GM19240 (cell line): ENCODE results near the gene IFRD2.
A peak's percentile ranks its signal among the peaks of the same experiment; 100 is the strongest.
"Not testable (repeated sequence)": the region's sequence is repeated elsewhere in the genome, so short reads cannot be mapped to it uniquely, and the experiment has no call there.

Experiments used
- DNase-seq: peaks from one replicate; pipeline ENCODE4 v3.0.0; 2011; ENCODE audit warnings: low spot score; ENCODE audit not compliant: insufficient read length

Gene IFRD2

DNA sequence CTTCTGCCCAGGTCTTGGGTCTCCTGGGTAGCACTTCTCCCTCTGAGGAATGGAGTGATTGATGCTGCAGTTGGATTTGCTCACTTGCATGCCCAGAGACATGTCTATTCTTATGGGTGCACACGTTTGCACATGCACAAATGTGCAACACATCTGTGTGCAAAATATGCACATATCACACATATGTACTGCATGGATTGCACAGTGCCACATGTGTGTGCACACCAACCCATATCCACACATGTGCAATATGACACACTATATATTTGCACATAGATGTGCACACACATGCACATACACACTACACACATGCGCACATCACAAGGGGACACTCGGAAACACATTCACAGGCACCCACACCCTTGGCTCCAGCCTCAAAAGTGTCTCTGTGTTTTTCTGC is 24.0 kb downstream of the IFRD2 start:
- DNase-seq = no peak

DNA sequence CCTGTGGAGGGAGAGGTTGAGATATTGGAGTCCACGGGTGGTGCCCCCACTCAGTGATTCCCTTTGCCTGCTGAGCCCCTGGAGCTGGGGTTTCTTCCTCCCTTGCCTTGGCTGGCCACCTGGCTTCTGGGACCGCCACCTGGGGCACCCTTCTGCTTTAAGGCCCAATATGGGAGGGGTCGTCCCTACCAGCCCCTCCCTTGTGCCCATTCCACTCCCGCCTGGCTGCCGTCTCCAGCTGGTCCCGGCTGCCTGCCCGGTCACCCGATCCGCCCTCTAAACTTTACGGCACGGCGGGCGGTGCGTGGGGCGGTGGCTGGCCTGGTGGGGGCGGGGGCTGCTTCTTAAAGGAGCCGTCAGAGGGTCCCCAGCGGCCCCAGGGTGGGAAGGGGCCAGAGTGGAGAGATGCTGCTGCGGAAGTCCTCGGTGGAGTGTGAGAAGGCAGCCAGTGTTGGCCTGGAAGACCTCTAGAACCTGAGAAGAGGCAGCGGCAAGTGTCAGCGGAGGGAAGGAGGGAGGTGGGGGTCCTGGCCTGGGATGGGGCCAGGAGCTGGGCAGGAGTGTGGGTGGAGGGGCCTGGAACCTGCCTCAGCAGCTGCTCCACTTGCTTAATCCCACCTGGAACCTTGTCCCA is 24.8 kb downstream of the IFRD2 start:
- DNase-seq = no peak

DNA sequence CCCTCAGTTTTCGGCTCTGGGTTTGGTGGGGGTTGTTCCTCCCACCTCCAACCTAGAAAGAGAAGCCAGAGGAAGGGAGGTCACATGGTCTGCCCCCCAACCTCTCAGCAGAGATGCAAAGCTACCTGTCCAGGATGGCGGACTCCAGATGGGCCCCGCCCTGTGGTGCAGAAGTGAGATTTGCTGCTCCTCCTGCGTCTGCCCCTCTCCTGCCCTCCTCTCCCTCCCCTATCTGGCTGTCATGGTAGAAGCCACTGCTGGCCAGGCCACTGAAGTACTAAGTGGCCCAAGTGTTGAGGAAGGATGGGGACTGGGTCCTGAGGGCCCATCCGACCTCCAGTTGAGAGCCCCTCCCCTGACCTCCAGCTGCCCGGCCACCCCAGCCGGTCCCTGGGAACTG is 25.4 kb downstream of the IFRD2 start:
- DNase-seq = no peak

DNA sequence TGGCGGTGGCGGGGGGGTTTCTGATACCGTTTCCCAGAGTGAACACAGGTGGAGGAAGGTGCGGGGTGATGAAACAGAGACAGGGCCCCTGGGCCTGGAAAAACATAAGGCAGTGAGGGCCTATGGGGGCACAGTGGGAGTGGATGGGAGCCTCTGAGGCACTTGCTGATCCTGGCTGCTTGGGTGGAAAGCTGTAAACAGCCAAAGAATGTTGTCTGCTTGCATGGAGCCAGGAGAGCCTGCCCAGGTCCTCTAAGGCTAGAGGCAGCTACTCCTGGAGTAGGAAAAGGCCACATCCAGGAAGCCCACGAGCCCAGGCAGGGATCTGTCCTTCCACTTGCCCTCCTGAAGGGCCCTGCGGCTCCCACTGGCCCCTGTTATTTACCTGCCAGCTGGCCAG is 26.2 kb downstream of the IFRD2 start:
- no peak for DNase-seq

DNA sequence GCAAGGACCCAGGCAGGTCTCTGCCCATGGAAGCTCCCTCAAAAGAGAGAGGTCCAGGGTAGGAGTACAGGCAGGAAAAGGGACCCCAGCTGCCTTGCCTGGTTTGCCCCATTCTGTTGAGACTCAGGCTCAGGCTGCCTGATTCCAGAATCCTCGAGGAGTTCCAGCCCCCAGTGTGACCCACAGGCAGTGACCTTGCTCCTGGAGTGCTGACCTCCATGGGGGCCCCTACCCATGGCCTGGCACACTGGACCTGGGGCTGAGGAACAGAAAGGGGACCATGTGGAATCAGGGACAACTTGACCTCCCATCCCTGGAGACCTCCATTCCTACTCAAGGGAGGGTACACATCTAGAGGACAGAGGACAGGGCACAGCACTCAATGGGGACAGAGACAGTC is 26.7 kb downstream of the IFRD2 start:
- no peak for DNase-seq

DNA sequence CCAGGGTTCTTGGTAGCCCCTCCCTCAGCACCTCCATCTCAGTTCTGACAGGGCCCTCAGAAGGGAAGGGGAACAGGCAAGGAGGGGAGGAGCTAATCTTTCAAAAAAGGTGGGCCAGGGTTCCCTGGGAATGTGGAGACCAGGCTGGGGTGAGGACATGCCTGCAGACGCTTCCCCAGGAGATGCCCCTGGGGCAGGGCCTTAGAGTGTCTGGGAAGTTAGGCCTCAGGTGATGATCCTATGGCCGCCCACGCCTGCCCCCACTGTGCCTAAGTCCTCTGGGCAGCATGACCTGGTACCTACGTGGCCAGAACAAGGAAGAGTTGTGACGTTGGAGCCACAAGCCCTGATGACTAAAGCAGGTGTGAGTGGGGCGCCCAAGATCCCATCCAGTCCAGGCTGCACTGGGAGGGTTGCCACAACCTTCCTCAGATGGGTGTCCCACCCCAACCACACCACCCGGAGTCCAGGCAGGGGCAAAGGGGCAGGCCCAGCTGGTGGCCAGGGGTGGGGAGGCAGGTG is 27.2 kb downstream of the IFRD2 start:
- DNase-seq = no peak

DNA sequence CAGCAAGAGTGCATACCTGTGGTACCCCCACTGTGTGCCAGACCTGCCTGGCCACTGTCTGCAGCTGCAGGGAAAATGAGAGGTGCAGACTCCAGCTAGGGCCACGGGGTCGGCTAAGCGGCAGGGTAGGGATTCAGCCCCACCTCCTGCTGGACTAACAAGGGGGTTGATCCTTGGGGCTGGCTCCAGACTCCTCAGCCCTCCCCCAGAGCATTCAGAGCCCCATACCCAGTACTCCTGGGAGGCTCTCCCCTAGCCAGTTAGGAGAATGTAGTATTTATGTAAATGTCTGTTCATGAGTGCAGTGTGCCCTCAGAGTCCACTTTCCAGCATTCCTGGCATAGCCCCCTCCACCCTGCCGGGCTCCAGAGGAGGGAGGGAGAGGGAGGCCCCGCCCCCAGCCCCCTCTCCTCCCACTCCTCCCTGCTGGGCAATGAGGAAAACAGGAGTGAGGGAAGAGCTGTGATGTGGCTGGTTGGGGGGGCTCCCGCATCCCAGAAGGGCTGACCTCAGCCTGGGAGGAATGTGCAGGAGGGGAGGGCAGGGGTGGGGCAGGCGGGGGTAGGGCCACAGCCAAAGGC is 27.8 kb downstream of the IFRD2 start:
- no peak for DNase-seq

DNA sequence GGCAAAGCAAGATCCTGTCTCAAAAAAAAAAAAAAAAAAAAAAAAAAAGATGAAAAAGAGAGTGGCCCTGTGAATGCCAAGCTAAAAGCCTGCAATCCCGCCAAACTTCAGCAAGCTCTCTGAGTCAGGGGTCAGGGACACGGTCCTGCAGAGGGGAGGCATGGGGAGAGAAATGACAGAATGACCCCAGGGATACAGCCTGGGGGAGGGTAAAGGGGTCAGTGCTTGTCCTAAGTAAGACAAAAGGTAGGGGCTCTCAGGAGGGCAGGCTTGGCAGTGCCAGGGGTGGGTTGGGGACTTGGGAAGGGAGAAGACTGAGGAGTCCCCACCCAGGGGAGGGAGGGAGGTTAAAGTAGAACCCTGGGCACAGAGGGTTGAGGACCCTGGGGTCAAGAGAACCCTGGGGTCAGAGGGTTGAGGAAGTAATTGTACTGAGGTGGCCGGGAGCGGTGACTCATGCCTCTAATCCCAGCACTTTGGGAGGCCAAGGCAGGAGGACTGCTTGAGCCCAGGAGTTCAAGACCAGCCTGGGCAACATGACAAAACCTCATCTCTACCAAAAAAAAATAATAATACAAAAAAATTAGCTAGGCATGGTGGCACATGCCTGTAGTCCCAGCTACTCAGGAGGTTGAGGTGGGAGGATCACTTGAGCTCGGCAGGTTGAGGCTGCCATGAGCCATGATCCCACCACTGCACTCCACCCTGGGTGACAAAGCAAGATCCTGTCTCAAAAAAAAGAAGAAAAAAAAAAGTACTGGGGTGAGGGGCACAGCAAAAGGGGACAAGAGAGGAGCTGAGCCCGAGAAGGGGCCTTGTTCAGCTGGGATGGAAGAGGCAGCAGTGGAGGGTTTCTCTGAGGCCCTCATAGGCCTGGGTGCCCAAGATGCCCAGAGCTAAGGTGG is 28.5 kb downstream of the IFRD2 start:
- DNase-seq = no peak

DNA sequence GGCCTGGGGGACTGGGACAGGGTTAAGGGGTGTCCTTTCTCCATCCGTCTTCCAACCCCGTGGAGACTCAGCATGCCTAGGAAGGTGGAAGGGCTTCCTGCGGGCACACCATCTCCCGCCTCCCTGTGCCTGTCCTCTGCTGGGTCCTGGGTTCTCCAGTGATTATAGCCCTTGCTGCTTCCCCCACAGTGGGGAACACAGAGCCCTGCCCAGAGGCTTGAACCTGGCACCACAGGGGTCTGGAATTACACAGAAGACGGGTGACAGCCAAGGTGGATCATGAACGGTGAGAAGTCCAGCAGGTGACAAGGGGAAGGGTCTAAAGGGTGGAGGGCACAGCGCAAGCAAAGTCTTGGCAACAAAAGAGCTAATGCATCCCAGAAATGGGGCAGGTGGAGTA is 29.5 kb downstream of the IFRD2 start:
- no peak for DNase-seq

DNA sequence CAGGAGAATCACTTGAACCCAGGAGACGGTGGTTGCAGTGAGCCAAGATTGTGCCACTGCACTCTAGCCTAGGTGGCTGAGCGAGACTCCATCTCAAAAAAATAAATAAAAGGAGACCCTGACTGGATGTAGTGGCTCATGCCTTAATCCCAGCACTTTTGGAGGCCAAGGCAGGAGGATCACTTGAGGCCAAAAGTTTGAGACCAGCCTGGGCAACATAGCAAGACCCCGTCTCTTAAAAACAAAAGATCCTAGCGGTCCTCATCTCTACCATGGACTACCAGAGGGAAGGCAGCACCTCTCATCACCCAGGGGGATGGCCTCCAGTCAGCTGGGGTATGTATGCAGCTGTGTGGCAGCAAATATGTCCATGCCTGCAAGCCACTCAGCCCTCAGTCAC is 30.0 kb downstream of the IFRD2 start:
- DNase-seq = not testable (repeated sequence)

DNA sequence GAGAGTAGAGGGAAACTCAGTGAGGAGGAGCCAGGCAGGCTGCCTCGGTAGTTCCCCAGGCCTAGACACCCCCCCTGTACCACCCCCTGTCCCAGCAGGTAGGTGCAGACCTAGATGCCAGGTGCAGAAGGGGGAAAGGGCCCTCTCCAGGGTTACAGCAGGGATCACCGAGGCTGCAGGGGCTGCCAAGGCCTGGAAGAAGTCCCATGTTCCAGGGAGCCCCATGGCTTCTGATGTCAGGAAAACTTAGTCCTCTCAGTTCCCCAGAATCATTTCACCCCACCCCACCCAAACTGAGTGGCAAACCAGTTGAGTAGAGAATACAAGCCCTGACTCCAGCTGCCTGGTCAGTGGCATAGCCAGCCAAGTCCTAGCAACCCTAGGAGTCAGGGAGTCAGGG is 30.7 kb downstream of the IFRD2 start:
- no peak for DNase-seq

DNA sequence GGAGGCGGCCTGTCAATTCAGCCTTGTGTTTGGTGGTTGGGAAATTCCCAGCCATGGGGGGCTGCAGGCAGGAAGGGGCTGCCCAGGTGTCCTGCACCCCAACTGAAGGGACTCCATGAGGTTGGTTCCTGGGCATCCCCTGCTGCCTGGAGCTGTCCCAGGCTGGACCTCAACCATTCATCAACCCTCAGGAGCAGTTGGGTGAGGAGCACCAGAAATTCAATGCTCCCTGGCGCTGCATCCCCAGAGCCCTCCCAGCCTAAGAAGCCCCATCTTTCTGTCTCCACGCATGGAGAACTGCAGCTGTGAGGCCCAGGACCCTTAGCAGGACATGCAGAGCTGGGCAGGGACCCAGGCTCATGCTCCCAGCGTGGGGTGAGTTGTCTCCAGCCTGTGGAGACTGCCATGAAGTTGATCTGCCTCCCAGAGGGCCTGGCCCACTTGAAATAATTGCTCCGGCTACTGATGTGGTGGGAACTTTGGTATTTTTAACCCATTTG is 31.2 kb downstream of the IFRD2 start:
- no peak for DNase-seq

DNA sequence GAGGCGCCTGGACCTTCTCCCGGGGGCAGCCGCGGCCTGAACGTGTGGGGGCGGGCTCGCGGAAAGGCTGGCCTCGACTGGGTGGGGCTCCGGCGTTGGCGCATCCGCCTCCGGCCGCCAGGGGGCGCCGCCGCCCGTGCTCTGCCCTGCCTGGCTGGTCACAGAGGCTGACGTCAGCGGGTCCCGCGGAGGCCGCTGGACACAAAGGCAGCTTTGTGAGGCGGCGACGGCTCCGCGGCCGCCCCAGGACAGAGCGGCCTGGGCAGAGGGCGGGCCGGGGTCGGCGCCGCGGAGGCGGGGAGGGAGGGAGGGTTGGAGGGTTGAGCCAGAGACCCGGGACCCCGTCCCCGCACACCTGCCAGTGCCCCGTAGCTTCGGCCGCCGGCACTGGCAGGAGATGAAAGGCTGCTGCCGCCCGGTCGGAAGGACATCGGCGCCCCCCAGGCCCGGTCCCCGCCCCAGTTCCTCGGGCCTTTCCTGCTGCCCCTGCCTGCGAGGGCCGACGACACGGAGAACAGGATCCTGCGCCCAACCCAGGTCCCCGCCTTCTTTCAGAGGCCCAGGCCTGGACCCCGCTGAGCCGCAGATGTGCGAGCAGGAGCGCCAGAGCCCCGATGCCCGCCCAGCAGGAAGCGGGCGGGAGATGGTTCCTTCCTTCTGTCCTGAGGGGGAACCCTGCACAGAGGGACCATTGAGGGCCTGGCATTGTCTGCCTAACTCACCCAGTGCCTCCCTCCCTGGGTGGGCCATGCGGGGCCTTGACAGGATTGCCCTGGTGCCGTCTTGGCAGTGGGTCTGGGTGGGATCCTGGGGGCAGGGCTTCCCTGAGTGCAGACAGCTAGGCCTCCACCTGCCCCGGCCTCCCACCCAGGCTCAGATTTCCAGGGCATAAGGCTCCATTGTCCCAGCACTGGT is 31.9 kb downstream of the IFRD2 start:
- peak; percentile 95 for DNase-seq

DNA sequence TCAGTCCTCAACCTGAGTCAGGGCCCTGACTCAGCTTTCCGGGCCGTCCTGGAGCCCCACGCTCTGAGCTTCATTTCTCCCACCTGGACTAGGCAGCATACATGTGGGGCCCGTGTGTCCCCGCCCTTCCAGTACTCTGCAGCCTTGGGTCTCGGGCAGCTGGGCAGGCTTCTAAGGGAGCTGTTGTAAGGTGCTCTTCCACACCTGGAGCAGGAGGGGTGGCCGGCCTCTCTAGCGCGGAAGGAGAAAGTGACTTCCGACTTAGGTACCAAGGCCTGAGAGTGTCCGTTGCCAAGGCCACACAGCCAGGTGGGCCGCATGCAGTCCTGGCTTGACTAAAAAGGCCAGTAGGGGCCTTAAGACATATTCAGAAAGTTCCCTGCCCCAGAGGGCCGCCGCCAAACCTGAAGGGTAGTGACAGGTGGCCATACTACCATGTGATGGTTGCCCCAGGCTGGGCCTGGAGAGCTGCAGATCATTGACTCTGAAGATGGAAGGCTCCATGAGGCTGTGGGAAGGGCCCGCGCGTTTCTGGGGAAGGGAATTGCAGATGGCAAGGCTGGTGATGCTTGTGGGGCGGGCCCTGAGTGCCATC is 32.7 kb downstream of the IFRD2 start:
- no peak for DNase-seq

DNA sequence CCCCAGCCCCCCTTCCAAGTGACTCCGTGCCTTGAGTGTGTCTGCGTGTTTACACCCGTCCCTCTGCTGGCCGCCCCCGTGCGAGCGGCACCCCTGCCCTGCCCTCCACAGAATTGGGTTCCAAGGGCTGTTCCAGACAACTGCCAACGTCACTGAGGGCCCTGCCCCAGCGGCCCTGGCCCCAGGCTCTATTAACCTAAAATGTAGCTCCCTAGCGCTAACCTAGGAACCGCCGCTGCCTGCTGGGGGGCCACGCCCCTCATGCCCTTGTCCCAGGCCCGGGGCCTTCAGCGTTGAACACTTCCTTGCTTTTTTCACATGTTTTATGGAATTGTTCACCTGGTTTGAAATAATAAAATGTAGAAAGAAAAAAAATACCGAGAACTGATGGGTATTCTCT is 33.2 kb downstream of the IFRD2 start:
- DNase-seq = no peak

DNA sequence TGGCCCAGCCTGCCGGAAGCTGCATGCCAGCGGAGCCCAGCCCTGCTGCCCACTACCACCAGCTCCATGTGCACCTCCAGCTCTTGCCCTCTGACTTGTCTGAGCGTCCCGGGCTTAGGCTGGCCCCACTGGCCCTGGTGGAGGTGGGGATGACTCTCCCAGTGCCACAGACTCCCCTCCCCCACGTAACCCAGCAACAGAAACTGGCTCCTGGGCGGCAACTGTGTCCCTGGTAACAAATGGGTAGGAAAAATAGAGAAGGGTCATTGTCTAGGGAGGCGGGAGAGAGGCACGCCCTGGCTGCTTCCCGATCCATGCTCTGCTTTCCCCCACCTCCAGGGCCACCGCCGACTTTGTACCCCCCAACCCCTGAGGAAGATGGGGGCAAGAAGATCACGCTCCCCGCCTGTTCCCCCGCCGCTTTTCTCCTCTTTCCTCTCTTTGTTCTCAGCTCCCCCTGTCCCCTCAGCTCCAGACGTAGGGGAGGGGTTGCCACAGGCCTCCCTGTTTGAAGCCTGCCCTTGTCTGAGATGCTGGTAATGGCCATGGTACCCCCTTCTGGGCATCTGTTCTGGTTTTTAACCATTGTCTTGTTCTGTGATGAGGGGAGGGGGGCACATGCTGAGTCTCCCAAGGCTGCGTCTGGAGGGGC is 34.1 kb downstream of the IFRD2 start:
- DNase-seq = no peak

DNA sequence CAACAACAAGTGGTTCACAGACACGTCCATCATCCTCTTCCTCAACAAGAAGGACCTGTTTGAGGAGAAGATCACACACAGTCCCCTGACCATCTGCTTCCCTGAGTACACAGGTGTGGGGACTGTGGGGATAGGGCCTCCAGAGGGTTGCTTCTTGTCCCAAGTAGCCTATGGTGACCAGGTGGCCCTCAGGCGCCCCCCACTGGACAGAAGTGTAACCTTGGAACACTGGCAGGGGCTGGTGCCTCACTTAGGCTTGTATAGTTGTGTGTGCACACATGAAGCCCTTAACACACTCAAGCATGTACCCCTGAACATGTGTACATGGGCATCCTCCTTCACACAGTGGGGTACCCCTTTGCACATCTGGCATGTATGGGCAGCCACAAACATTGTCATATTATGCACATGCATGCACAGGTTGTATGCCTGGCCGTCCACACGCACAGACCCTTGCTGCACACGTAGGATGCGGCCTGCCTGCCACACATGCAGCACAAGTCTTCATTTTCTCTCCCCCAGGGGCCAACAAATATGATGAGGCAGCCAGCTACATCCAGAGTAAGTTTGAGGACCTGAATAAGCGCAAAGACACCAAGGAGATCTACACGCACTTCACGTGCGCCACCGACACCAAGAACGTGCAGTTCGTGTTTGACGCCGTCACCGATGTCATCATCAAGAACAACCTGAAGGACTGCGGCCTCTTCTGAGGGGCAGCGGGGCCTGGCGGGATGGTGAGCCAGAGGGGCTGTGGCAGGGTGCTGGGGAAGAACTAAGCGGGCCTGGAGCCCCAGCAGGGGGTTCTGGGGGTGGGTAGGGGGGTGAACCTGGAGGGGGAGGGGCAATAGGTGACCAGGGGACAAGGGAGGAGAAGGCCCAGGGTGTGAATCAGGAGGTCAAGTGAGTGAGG is 35.0 kb downstream of the IFRD2 start:
- DNase-seq = no peak

DNA sequence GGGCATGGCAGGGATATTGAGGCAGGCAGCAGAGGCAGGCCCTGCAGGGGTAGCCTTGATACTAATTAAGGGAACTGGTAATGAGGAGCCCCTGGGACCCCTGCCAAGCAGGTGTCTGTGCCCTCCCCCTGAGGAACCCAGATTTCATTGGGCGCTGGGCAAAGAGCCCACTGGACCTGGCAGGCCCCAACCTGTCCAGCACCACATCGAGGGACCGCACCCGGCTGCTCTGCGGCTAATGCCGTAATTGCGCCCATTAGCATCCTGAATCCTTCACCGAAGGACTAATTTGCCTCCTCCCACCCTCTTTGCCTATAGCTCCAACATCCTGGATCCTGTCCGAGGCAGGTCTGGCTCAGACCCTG is 37.0 kb downstream of the IFRD2 start:
- no peak for DNase-seq

DNA sequence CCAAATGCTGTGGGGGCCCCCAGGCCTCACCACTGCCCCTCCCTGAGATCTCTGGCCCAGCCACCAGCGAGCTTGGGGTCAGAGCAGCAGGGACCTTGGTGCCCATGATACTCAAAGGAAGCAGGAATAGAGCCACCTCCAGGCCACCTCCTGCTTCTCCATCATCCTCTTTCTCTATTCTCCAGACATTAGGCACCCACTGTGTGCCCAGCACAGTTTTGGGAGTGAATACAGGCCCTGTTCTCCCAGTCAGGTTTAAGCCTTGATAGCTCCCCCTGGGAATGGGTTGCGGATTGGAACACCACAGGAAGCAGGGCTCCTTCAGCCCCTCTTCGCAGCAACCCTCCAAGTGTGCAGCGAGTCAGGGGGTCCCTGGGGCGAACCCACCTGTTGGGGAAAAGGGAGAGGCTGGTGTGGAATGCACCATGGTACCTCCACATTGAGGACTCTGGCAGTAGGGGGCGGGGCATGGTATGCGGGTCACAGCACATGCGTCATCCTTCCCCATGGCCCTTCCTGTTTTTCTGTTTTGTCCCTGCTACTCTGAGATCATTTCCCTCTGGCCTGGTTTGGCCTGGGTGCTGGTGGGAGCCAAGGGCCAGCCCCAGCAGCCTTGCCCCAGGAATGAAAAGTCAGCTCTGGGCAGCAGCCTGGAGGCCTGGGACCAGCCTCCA is 37.5 kb downstream of the IFRD2 start:
- DNase-seq = no peak
